Loucy (cell line): ENCODE data around the gene BBLN.

Experiments used
- CTCF ChIP-seq: fragments of 200-600 bp; sonication (generic); conservative IDR thresholded peaks from 2 replicates; pipeline ENCODE4 v1.5.1; 2014; ENCODE audit warnings: mild to moderate bottlenecking, antibody characterized with exemption, low read length
- EZH2phosphoT487 ChIP-seq: fragments of 200-600 bp; IDR thresholded peaks from 2 replicates; pipeline ENCODE4 v1.6.1; 2018; ENCODE audit warnings: antibody characterized with exemption, mild to moderate bottlenecking, moderate library complexity, borderline replicate concordance

- TF ChIP-seq CTCF (no peak), EZH2phosphoT487 (no peak)
Measured at GRCh38 chr9:128121466-128121810, 38.6 kb upstream of the BBLN start.
